B cell (primary cell): ENCODE data around the gene ACP6. TPM values are rescaled to one million over a fixed set of nuclear protein-coding genes. Genes with fewer than 3 reads are reported as not detected.
"Not testable (repeated sequence)": the region's sequence is repeated elsewhere in the genome, so short reads cannot be mapped to it uniquely, and the experiment has no call there.

Source experiments
- ATAC-seq: fragments of 200-7000 bp; cut with Tn5 transposase; one replicate; pipeline ENCODE4 v1.10.0; 2021; ENCODE audit warnings: low read depth, mild to moderate bottlenecking, moderate number of reproducible peaks, moderate library complexity
- CTCF ChIA-PET: fragments of 350-600 bp; sonication (Branson Sonifier 250); formaldehyde crosslinking; loops from one replicate; lab custom pipeline; 2021; ENCODE audit warnings: antibody characterized with exemption, inconsistent platforms; lab: Charles Lee
- POLR2A ChIA-PET: fragments of 350-600 bp; sonication (Branson Sonifier 250); formaldehyde crosslinking; loops from one replicate; lab custom pipeline; 2021; ENCODE audit warnings: antibody characterized with exemption; lab: Charles Lee
- DNase-seq: peaks from one replicate; pipeline ENCODE4 v3.0.0; 2013
- H2AFZ ChIP-seq: 2 replicates; pipeline ENCODE4 v1.6.1; 2012; ENCODE audit warnings: mild to moderate bottlenecking, low read depth, low read length; ENCODE audit not compliant: insufficient read depth, poor library complexity, severe bottlenecking
- H3K27ac ChIP-seq, 2 donors: 1 replicate in 1 of 2; 2 replicates in 1 of 2; pipeline ENCODE4 v1.5.1; 2012 to 2013; ENCODE audit warnings: low read length in 2 of 2, mild to moderate bottlenecking in 2 of 2, moderate library complexity in 1 of 2
- H3K27me3 ChIP-seq, 4 experiments: fragments of 200-600 bp in 1 of 4; sonication (generic) in 1 of 4; replicated peaks in 1 of 4; 1 replicate in 2 of 4; 2 replicates in 2 of 4; pipeline versions ENCODE4 v1.6.1 to v1.7.0; 2013 to 2016; ENCODE audit warnings: low read length in 3 of 4, mild to moderate bottlenecking in 2 of 4, mixed read lengths in 1 of 4, moderate library complexity in 1 of 4; ENCODE audit not compliant: insufficient read depth in 4 of 4, control insufficient read depth in 3 of 4; ENCODE audit errors: control extremely low read depth in 1 of 4
- H3K36me3 ChIP-seq, 2 experiments: replicated peaks in 1 of 2; 1 replicate in 1 of 2; 2 replicates in 1 of 2; pipeline versions ENCODE4 v1.6.1 to v1.7.1; 2013; ENCODE audit warnings: low read length in 1 of 2; ENCODE audit not compliant: insufficient read depth in 2 of 2, control insufficient read depth in 1 of 2; ENCODE audit errors: control extremely low read depth in 1 of 2, extremely low read depth in 1 of 2
- H3K4me1 ChIP-seq, 2 donors: fragments of 200-600 bp in 1 of 2; sonication (generic) in 1 of 2; 1 replicate in 1 of 2; 2 replicates in 1 of 2; pipeline versions ENCODE4 v1.5.1 to v1.6.1; 2013 to 2017; ENCODE audit warnings: low read length in 2 of 2; ENCODE audit not compliant: control insufficient read depth in 2 of 2, insufficient read depth in 2 of 2
- H3K4me2 ChIP-seq: replicated peaks from 2 replicates; pipeline ENCODE3; 2012; ENCODE audit warnings: mild to moderate bottlenecking, low read depth, low read length; ENCODE audit not compliant: poor library complexity, severe bottlenecking
- H3K4me3 ChIP-seq, 5 experiments: fragments of 200-600 bp in 1 of 5; sonication (generic) in 1 of 5; 1 replicate in 3 of 5; 2 replicates in 2 of 5; pipeline versions ENCODE4 v1.5.1 to v1.7.0; 2011 to 2016; ENCODE audit warnings: low read length in 4 of 5, mild to moderate bottlenecking in 4 of 5, low read depth in 2 of 5, control low read depth in 1 of 5, moderate library complexity in 1 of 5; ENCODE audit not compliant: insufficient read depth in 1 of 5; ENCODE audit errors: control extremely low read depth in 1 of 5, extremely low read depth in 1 of 5
- H3K79me2 ChIP-seq: fragments of 200-600 bp; sonication (generic); one replicate; pipeline ENCODE4 v1.6.0; 2016; ENCODE audit warnings: low read length; ENCODE audit not compliant: control insufficient read depth, insufficient read depth
- H3K9ac ChIP-seq: fragments of 200-600 bp; sonication (generic); 2 replicates; pipeline ENCODE4 v1.6.1; 2017; ENCODE audit warnings: mild to moderate bottlenecking, low read length, moderate library complexity
- H3K9me3 ChIP-seq, 3 donors: one replicate each; pipeline versions ENCODE4 v1.6.1 to v1.7.1; 2013; ENCODE audit warnings: low read length in 2 of 3; ENCODE audit not compliant: control insufficient read depth in 2 of 3, insufficient read depth in 1 of 3; ENCODE audit errors: control extremely low read depth in 1 of 3
- H4K20me1 ChIP-seq: 2 replicates; pipeline ENCODE4 v1.6.0; 2012; ENCODE audit warnings: mild to moderate bottlenecking, low read length; ENCODE audit not compliant: insufficient read depth, control insufficient read depth, poor library complexity, severe bottlenecking
- H3K27ac Mint-ChIP-seq: one replicate; pipeline ENCODE4 v1.8.0; 2021; ENCODE audit warnings: mixed read lengths
- H3K27me3 Mint-ChIP-seq: one replicate; pipeline ENCODE4 v1.8.0; 2021; ENCODE audit warnings: mixed read lengths
- H3K4me1 Mint-ChIP-seq: one replicate; pipeline ENCODE4 v1.8.0; 2021; ENCODE audit warnings: mixed read lengths
- H3K4me3 Mint-ChIP-seq: one replicate; pipeline ENCODE4 v1.8.0; 2021; ENCODE audit warnings: mixed read lengths
- H3K9me3 Mint-ChIP-seq: one replicate; pipeline ENCODE4 v1.8.0; 2022; ENCODE audit warnings: mixed read lengths; ENCODE audit not compliant: insufficient read depth
- EZH2 ChIP-seq: IDR thresholded peaks from 2 replicates; pipeline ENCODE4 v1.6.1; 2012; ENCODE audit warnings: borderline replicate concordance, low read depth, mild to moderate bottlenecking, moderate library complexity, low read length; ENCODE audit not compliant: insufficient read depth, poor library complexity, severe bottlenecking
- WGBS: methylation state at CpG from one replicate; pipeline ENCODE4 v1.1.5; 2013; ENCODE audit warnings: missing lambda C conversion rate; ENCODE audit not compliant: insufficient coverage; 5-methylcytosine and 5-hydroxymethylcytosine counted together
- intact Hi-C: fragments of 100-400 bp; cut with micrococcal nuclease; formaldehyde crosslinking; loops from one replicate; pipeline ENCODE4 v1.10.0; 2022
- polyA plus RNA-seq: library from polyadenylated mRNA; depleted of rRNA; stranded (reverse); fragments of >200 nt; gene quantifications from 2 replicates; pipeline ENCODE4 v1.2.3, GENCODE V29; 2012
- total RNA-seq, 2 donors: library from RNA; stranded (reverse); fragments of 120-200 nt in 1 of 2; gene quantifications; 1 replicate in 1 of 2; 2 replicates in 1 of 2; pipeline versions ENCODE4 v1.2.3 to v1.2.4, GENCODE V29; 2013 to 2022
- TF ChIP-seq, protein P1 (sequence below): fragments of 200-600 bp; IDR thresholded peaks from one replicate; pipeline ENCODE4 v1.8.0; 2022; ENCODE audit warnings: antibody characterized with exemption, mild to moderate bottlenecking

The ACP6 gene
- total and polyA plus RNA-seq, 2 donors (not counting 1 experiment from before 2014, with no cell fraction given): 5.0 to 15.7 TPM

DNA sequence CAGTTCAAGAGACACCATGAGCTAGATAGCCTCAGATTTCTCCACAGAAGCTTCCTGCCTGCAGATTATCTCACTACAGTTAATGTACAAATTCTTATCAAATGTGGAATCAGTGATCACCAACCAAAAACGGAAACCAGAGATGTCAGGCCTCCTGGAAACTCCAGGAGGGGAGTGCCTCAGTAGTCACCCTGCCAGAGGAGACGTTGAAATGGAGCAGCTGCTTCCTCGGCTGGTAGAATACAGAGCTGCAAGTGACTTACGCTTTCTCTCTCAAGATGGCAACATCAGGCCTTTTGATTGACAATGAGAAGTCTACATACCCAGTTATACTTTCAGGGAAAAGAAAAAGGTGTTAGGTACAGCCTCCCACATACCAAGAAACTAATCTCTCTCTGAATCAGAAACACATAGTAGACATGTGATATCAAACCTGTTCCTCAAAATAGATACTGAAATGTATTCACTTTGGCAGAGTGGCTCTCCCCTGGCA lies 52.2 kb downstream of the ACP6 start:
- Histone ChIP-seq H3K36me3 (peaks cover 4 to 25% of the 10 kb centered on the region in 2 experiments), H3K79me2 (no peaks in the 10 kb centered on the region), H3K27ac (no peak overlapping the region), H2AFZ (no peak overlapping the region), H3K9me3 (no peaks in the 10 kb centered on the region), H3K9ac (no peak overlapping the region), H3K4me3 (no peak overlapping the region), H4K20me1 (no peaks in the 10 kb centered on the region), H3K4me2 (no peak overlapping the region), H3K4me1 (no peaks in the 10 kb centered on the region), H3K27me3 (no peaks in the 10 kb centered on the region)
- ATAC-seq (no peak), DNase-seq (no peak)
- Mint-ChIP-seq H3K4me3 (no peak overlapping the region), H3K27ac (no peak overlapping the region), H3K27me3 (no peaks in the 10 kb centered on the region), H3K9me3 (no peaks in the 10 kb centered on the region), H3K4me1 (no peaks in the 10 kb centered on the region)
- CTCF ChIA-PET: no interaction called here
- POLR2A ChIA-PET: no interaction called here
- WGBS: 45% methylated on average over 2 of the region's 4 CpGs
- TF ChIP-seq, protein P1, sequence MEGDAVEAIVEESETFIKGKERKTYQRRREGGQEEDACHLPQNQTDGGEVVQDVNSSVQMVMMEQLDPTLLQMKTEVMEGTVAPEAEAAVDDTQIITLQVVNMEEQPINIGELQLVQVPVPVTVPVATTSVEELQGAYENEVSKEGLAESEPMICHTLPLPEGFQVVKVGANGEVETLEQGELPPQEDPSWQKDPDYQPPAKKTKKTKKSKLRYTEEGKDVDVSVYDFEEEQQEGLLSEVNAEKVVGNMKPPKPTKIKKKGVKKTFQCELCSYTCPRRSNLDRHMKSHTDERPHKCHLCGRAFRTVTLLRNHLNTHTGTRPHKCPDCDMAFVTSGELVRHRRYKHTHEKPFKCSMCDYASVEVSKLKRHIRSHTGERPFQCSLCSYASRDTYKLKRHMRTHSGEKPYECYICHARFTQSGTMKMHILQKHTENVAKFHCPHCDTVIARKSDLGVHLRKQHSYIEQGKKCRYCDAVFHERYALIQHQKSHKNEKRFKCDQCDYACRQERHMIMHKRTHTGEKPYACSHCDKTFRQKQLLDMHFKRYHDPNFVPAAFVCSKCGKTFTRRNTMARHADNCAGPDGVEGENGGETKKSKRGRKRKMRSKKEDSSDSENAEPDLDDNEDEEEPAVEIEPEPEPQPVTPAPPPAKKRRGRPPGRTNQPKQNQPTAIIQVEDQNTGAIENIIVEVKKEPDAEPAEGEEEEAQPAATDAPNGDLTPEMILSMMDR: no peak
- TF ChIP-seq EZH2: no peak
- intact Hi-C loops: no loop called here

DNA sequence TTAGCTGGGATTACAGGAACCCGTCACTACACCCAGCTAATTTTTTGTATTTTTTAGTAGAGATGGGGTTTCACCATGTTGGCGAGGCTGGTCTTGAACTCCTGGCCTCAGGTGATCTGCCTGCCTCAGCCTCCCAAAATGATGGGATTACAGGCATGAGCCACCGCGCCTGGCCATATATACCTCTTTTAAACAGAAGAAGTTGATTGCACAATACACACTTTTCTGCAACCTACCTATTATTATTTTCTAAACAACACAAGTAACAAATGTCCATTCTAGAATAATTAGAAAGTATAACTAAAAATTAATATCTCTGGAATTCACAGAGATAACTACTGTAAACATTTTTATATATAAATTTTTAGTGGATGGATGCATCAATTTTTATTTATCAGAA lies 55.4 kb downstream of the ACP6 start:
- H3K27me3 Mint-ChIP-seq, ATAC-seq, intact Hi-C loops, H3K4me1 ChIP-seq, H3K4me1 Mint-ChIP-seq, H3K9ac ChIP-seq, DNase-seq, H3K27ac Mint-ChIP-seq, H3K9me3 Mint-ChIP-seq, H3K9me3 ChIP-seq, H3K27ac ChIP-seq, H2AFZ ChIP-seq, POLR2A ChIA-PET, H3K4me3 ChIP-seq, H3K4me3 Mint-ChIP-seq, H3K27me3 ChIP-seq, H3K4me2 ChIP-seq, H4K20me1 ChIP-seq, CTCF ChIA-PET, H3K79me2 ChIP-seq: not testable (repeated sequence)
- H3K36me3 ChIP-seq: peaks cover 5 to 23% of the 10 kb centered on the region in 2 experiments
- WGBS: no CpG with 5 or more reads among the region's 4 CpGs
